Stimulated activated CD4-positive, alpha-beta T cell treated with anti-CD3 and anti-CD28 coated beads, Interleukin-4, amount 100 ng/mL, for 24 hours (primary cell): ENCODE measurements around the gene LAMB4.

ENCODE experiments used
- DNase-seq: peaks from one replicate; pipeline ENCODE4 v3.0.0-alpha.2; 2020

LAMB4 gene

GRCh38 chr7:108077709-108078108 lies 52.5 kb downstream of the LAMB4 start:
- DNase-seq: no peak

DNA sequence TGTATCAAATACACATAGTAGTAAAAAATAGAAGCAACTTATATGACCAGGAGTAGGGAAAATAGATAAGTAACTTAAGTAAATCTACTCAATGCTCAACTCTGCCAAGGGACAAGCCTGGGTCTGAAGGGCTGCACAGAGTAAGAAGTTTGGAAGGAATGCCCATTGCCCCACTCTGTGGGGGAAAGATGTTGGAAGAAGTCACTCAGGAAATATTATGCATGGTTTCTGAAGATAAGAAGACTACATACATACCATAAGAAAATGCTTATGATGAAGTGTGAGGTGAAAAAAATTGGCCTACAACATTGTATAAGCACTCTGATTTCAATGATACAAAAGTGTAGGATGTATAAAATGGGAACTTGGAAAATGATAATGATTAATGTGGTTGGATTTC lies 54.0 kb downstream of the LAMB4 start:
- DNase-seq: no peak

DNA sequence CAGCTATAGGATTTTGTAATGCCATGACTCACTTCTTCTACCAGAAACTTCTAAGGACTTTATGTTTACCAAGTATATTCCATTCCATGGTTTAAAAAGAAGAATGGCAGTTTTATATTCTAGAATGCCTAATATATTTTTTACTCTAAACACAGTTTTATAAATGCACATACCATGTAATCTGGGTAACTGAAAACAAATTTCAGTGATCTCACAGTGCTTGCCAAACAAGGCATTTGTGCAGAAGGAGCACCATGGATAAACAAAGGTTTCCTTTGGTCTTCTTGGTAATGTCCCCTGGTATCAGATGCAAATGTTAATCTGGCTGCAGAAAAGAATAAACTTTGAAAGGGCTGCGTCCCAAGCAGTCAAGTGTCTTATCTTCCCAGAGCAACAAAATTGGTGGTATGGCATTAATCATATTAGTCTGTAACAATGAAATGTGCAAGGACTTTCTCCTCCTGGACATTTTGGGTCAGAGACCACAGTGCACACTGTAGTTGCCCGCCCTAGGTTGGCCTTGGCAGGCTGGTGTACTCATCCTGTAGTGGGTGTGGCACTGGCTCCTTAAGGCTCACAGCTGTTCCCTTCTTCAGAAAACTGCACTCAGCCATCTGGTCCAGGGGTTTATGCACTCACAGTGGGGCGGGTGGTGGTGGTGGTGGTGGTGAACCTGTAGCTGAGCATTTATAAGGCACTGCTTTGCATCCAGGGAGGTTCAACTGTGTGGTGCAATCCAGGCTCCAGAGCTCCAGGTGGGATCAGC lies 56.7 kb downstream of the LAMB4 start:
- DNase-seq: no peak

DNA sequence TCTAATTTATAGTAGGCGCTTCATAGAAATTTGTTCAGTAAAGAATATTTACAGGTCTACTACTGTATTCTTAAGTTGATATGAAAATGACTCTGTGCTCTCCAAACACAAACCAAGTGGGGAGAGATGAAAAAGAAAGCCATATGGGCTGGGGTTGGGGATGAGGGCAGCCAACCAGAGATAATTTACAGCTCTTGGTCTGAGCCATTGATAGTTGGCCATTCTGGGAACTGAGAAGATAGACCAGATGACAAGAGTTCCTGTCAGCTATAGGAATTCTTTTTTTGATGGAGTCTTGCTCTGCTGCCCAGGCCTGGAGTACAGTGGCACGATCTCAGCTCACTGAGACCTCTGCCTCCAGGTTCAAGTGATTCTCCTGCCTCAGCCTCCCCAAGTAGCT lies 57.4 kb downstream of the LAMB4 start:
- no peak for DNase-seq

GRCh38 chr7:108072116-108072515 lies 58.0 kb downstream of the LAMB4 start:
- no peak for DNase-seq

DNA sequence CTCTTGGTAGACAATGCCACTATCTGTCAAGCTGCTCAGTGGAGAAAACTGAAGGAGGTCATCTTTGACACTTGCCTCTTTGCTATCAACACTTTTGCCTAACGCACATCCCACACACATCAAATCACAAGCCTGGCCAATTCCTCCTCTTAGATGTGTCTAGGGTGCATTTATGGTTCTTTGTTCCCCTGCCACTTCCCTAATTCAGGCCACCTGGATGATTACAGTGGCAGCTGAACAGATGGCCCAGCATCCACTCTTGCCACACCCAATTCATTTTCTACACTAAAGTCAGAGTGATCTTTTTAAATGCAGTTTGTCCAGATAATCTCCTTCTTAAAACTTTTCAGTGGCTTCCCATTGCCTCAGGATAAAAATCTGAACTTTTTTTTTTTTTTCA lies 58.6 kb downstream of the LAMB4 start:
- DNase-seq: no peak

DNA sequence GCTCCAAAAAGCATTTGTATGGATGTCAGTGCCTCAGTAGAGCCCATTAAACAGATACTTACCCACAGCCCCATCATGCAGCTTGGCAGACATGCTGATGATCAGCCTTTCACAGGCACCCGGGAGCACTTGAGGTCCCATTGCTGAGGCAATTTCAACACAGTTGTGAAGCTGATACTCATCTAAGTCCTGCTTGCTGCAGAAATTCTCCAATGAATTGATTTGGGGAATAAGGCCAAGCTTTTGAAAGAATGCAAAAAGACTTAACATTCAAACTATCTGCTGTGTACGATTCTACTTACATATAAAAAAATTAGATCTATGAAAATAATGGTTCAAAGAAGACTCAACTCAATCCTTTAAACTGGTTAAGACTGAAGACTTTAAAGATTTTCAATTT lies 60.5 kb downstream of the LAMB4 start:
- DNase-seq: no peak

DNA sequence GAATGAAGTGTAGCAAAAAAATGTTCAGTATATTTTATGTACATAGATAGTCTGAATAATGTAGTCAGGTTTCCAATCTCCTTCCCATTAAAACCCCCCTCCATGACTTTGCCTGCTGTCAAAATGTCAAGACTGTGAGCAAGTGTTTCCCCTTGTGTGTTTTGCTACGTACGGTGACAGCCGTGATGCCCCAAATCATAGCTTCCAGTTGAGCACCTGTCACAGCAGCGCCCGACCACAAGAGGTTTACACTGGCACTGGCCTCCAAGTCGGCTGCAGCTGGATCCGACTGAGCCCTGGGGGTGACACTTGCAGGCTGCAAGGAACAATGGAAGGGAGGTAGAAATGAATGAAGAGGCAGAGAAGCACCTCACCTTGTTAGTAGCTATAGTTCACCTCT lies 62.3 kb downstream of the LAMB4 start:
- no peak for DNase-seq

GRCh38 chr7:108066486-108066885 lies 63.7 kb downstream of the LAMB4 start:
- DNase-seq: no peak

DNA sequence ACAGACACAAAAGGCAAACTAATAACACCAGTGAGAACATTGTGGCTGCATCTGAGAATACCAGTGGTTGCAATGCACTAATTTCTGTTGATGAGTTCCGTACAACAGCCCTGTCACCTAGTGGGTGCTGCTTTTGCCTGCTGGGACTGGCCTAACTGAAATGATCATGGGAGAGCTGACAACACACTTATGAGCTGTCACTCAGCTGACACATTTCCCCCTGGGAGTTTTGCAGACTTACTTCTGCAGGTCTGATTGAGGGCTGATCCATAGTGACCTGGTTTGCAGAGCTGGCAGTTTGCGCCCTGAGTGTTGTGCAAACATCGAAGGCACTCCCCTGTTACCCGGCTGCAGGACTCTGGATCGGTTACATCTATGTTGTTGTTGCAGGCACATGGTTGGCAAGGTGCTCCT lies 66.6 kb downstream of the LAMB4 start:
- DNase-seq: no peak

DNA sequence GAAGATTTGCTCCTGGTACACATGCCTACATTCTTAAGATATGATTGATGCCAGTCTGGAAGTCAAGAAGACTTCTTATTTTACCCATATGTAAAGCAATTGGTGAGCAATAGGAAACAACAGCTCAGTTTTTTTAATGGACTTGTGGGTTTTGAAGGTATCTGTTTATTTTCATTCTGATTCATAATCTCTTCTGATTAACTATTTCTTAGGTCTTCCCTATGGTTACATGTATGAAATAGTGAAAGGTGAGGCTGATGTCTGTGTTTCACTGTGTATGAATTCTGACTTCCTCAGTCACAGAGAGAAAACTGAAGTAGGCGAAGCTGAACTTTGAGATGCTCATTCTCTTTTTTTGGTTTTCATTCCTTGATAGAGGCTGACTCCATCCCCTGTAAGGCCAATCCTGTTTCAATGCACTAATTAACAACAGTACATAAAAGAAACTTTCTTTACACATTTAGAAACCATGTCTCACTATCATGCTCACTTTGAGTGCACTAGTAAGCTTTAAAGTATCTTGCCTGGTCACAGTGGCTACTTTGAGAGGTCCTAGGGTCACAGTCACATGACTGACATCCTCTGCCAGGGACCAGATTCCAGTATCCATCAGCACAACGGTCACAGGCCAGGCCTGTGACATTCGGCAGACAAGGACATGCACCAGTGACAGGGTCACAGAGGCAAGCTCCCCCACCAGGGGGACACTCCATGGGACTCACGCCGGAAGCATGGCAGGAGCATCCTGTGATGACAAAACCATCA lies 67.7 kb downstream of the LAMB4 start:
- no peak for DNase-seq

DNA sequence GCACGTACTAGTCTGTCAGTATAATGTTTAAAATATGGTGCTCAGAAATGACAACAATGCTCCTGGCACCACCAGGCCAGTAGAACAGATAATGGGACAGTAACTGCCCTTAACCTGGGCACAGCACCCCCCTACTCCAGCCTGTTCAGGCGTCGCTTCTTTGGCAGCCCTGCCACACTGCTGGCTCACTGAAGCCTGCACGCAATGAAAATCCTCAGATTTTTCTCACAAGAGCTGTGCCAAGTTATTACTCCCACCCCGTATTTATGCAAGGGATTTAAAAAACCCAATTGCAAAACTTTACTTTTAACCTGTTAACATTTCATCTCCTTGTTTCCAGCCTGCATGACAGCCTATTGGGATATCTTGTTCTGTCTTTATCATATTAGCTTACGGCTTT lies 70.6 kb downstream of the LAMB4 start:
- no peak for DNase-seq

DNA sequence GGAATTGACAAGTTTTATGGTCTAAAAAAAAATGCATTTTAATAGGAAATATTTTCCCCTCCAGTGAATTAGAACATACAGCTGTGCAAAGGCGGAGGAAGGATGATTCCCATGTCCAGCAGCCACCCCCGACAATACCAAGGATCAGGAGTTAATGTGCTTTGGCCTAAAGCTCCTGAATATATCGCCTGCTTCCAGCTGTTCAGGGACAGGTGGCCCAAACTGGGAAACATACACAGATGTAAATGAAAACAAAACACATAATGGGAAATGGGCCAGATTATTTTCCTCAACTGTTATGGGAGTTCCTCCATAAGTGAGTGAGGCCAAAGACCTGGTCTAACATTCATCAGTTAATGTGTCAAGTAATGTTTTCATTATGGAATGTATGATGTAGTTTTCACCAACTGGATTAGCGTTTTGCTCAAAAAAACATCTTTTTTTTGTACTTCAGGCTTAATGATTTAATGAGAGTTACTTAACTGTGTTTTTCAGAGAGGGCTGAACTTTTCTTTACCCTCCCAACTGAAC lies 72.1 kb downstream of the LAMB4 start:
- no peak for DNase-seq

GRCh38 chr7:108055611-108056021 lies 74.5 kb downstream of the LAMB4 start:
- DNase-seq: no peak

DNA sequence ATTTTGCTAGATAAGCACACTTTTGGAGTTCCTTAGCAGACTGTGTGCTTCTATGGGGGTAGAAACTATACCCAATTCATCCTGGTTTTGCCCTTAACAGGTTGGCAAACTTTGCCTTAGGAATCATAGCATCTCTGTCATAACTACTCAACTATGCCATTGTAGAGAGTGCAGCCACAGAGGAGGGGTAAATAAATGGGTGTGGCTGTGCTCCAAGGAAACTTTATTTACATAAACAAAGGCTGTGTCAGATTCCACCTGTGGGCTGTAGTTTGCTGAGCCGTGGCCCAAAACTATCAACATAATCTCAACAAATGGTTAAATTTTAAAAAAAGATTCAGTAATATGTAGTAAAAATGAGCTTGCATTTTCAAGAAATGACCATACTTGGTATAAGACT lies 75.6 kb downstream of the LAMB4 start:
- DNase-seq: no peak

GRCh38 chr7:108053250-108053649 lies 76.9 kb downstream of the LAMB4 start:
- DNase-seq: no peak

DNA sequence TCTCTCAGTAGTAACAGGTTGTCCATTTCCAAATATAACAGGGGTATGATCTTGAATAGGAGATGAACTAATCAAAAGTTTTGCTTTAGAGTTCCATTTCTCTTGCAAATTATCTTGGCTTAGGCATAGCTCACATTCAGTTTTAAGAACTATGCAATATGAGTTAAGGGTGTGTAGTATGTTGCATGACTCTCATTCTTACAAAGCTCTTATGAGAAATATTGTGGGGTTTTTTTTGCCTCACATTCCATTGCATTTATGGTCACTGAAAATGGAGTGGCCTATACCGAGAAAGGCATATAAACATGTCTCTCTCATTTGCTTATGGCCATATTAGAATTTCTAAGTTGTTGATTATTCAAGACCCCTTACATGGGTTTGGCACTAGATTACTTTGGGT lies 78.7 kb downstream of the LAMB4 start:
- no peak for DNase-seq

- DNase-seq: no peak
These were observed 80.2 kb downstream of the LAMB4 start for GRCh38 chr7:108049962-108050361.

- no peak for DNase-seq
These were observed 81.7 kb downstream of the LAMB4 start for GRCh38 chr7:108048422-108048821.

DNA sequence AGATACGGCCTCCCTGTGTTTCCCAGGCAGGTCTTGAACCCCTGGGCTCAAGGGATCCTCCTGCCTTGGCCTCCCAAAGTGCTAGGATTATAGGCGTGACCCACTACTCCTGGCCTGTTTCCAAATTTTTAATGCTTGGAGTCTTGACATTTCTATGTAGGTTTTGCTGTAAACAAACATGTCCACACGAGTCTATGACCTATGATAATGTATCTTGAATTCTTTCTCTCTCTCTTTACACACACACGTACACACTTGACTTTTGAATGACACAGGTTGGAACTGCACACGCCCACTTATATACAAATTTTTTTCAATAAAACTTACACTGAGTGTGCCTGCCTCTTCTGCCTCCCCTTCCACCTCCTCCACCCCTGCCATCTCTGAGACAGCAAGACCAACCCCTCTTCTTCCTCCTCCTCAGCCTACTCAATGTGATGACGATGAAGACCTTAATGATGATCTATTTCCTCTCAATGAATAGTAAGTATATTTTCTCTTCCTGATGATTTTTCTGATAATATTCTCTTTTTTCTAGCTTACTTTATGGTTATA lies 83.1 kb downstream of the LAMB4 start:
- no peak for DNase-seq

GRCh38 chr7:108045669-108046068 lies 84.5 kb downstream of the LAMB4 start:
- DNase-seq: no peak

DNA sequence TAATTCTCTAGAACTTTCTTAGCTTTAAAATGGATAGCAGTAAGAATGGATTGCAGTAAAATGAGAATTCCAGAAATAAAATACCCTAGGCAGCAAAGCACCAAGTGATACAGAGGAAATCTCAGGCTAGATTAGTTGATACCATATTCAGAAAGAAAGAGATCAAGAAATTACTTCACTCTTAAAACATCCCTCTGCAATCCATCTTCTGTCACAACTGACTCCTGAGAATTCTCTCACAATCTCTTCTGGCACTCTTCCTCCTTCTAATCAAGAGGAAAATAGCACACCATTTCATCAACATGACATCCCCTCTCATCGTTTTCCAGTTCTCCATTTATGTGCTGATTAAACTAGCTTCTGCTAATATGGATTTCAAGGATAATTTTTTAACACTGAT lies 85.0 kb downstream of the LAMB4 start:
- DNase-seq: no peak

DNA sequence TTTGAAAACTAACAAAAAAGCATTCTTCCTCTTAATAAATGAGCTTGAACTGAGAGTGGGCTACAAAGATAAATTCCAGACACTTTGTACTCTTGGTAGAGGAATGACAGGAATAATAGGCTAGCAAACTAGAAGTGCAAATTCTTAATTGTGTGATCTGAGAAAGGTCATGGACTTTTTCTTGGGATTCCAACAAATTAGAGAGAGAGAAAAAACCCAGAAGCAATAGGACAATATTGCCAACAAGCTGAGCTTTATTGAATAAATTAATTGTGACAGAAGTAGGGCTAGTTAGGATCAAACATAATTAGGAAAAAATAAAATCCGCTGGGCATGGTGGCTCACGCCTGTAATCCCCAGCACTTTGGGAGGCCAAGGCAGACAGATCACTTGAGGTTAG lies 85.8 kb downstream of the LAMB4 start:
- DNase-seq: no peak

DNA sequence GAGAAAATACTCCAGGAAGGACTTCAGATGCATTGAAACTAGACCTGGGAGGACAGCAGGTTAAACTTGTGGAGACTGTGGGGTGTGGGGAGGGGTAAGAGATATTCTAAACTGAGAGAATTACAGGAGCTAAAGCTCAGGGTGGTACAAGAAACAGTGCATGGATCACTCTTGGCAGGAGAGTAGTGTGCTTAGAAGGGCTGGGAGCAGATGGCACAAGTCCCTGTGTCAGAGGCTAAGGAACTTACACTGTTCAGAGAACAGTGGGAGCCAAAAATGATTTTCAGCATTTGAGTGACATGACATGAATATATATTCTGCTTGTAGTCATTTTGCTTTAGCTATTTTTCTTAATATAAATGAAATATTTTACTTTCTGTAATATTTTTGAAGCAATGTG lies 91.2 kb downstream of the LAMB4 start:
- DNase-seq: no peak
